ENCODE results near the gene PRSS50. TPM values are rescaled to one million over a fixed set of nuclear protein-coding genes. Genes with fewer than 3 reads are reported as not detected.

The PRSS50 gene
- total and polyA plus RNA-seq, 10 donors = 0.14 to 0.34 TPM; not detected in 8

GRCh38 chr3:46703013-46703520 is 14.6 kb downstream of the PRSS50 start:
- Histone ChIP-seq H3K4me1 (peaks cover 13 to 45% (median 30%) of the 10 kb centered on the region in 6 donors), H3K27ac (no peak overlapping the region), H3K27me3 (replicated peaks in 1 of 7) (peaks cover 0 to 27% (median 12%) of the 10 kb centered on the region in 7 donors), H3K4me3 (no peak overlapping the region), H3K9me3 (no peaks in the 10 kb centered on the region), H3K36me3 (no peaks in the 10 kb centered on the region)
- WGBS, 5 donors = 85 to 95% (median 90%) methylated on average over 3 to 4 of the region's 4 CpGs
- TF ChIP-seq POLR2A (IDR thresholded peaks at IDR 0.05) (no peak), CTCF (IDR thresholded peaks at IDR 0.05 in 8 of 11, conservative IDR thresholded peaks at IDR 0.05 in 3 of 11) (no peak), POLR2AphosphoS5 (IDR thresholded peaks at IDR 0.05) (no peak)
- intact Hi-C loops (cut with DNase I; ENCODE audit: low total_unique reads) = no loop called here
- DNase-seq = peak; percentile 59

- Histone ChIP-seq H3K4me3 (no peak overlapping the region), H3K36me3 (no peaks in the 10 kb centered on the region), H3K27me3 (replicated peaks in 1 of 7) (peaks cover 0 to 27% (median 12%) of the 10 kb centered on the region in 7 donors), H3K27ac (no peak overlapping the region), H3K4me1 (peaks cover 13 to 45% (median 30%) of the 10 kb centered on the region in 6 donors), H3K9me3 (no peaks in the 10 kb centered on the region)
- WGBS, 5 donors = 74 to 97% (median 84%) methylated on average over 4 of the region's 4 CpGs
- intact Hi-C loops (cut with DNase I; ENCODE audit: low total_unique reads) = no loop called here
- peak; percentile 41 for DNase-seq
- no peak for TF ChIP-seq POLR2AphosphoS5 (IDR thresholded peaks at IDR 0.05)
- TF ChIP-seq POLR2A (IDR thresholded peaks at IDR 0.05) = no peak
- TF ChIP-seq CTCF (IDR thresholded peaks at IDR 0.05 in 8 of 11, conservative IDR thresholded peaks at IDR 0.05 in 3 of 11) = no peak
Measured at GRCh38 chr3:46702246-46703012, 15.2 kb downstream of the PRSS50 start.

GRCh38 chr3:46701181-46701939 is 16.3 kb downstream of the PRSS50 start, which contains the start of gene TMIE:
Gene TMIE (plus strand): TSS chr3:46701392. CDS start chr3:46701488, 96 bp downstream.
- H3K36me3 ChIP-seq = no peaks in the 10 kb centered on the region
- peaks cover 15 to 55% (median 35%) of the 10 kb centered on the region in 6 donors for H3K4me1 ChIP-seq
- peaks cover 0 to 27% (median 12%) of the 10 kb centered on the region in 7 donors for H3K27me3 ChIP-seq (replicated peaks in 1 of 7)
- TF ChIP-seq POLR2AphosphoS5 (IDR thresholded peaks at IDR 0.05) = no peak
- peak in 1 of 11 experiments; percentile 13 for TF ChIP-seq CTCF (IDR thresholded peaks at IDR 0.05 in 8 of 11, conservative IDR thresholded peaks at IDR 0.05 in 3 of 11)
- peak within 1 kb of the TSS in 3 of 8 donors; percentile 16 to 56 (median 30) for H3K4me3 ChIP-seq
- peak within 1 kb of the TSS in 2 of 8 donors; percentile 9 to 32 for H3K27ac ChIP-seq
- 10 to 18% (median 13%) methylated on average over 13 to 50 of the region's 51 CpGs for WGBS, 5 donors
- intact Hi-C loops (cut with DNase I; ENCODE audit: low total_unique reads) = no loop called here
- no peak for DNase-seq
- H3K9me3 ChIP-seq = no peaks in the 10 kb centered on the region
